Spinal cord (tissue), 10 donors: ENCODE measurements around the gene DCST1. TPM values are rescaled to one million over a fixed set of nuclear protein-coding genes. Genes with fewer than 3 reads are reported as not detected.
A peak's percentile ranks its signal among the peaks of the same experiment; 100 is the strongest.

Experiments
- DNase-seq, 6 donors: peaks; one replicate each; pipeline versions ENCODE4 v3.0.0 to v3.0.0-alpha.2; 2013 to 2015; ENCODE audit warnings: low spot score in 6 of 6, low read depth in 4 of 6
- H3K27ac ChIP-seq: one replicate; pipeline ENCODE4 v1.5.1; 2013; ENCODE audit warnings: low read depth, low read length, control low read depth
- H3K27me3 ChIP-seq: one replicate; pipeline ENCODE4 v1.6.1; 2013; ENCODE audit warnings: low read length; ENCODE audit not compliant: control insufficient read depth, insufficient read depth
- H3K36me3 ChIP-seq: one replicate; pipeline ENCODE4 v1.6.1; 2013; ENCODE audit warnings: low read length; ENCODE audit not compliant: control insufficient read depth, insufficient read depth
- H3K4me1 ChIP-seq: one replicate; pipeline ENCODE4 v1.6.1; 2013; ENCODE audit warnings: low read length; ENCODE audit not compliant: control insufficient read depth, insufficient read depth
- H3K4me3 ChIP-seq: one replicate; pipeline ENCODE4 v1.5.1; 2013; ENCODE audit warnings: low read depth, low read length, control low read depth
- H3K9me3 ChIP-seq: one replicate; pipeline ENCODE4 v1.6.1; 2013; ENCODE audit warnings: low read length; ENCODE audit not compliant: control insufficient read depth, insufficient read depth
- WGBS: methylation state at CpG from one replicate; pipeline ENCODE4 v1.1.5; 2013; ENCODE audit warnings: missing lambda C conversion rate; ENCODE audit not compliant: insufficient coverage; 5-methylcytosine and 5-hydroxymethylcytosine counted together
- polyA plus RNA-seq, 2 donors: library from polyadenylated mRNA; unstranded; fragments of 120-200 nt; gene quantifications; one replicate each; pipeline ENCODE4 v1.2.1, GENCODE V29; 2013; ENCODE audit not compliant: insufficient read length in 2 of 2
- total RNA-seq, 2 donors: library from RNA; depleted of rRNA in 1 of 2; stranded (reverse); fragments of 120-200 nt in 1 of 2; fragments of >200 nt in 1 of 2; gene quantifications; one replicate each; pipeline versions ENCODE4 v1.2.3 to v1.2.4, GENCODE V29; 2013 to 2014
- donor health status: healthy.

Gene DCST1
- total and polyA plus RNA-seq, 4 donors, result 0.11 to 0.33 TPM; not detected in 2

- Histone ChIP-seq H3K4me1 (peaks cover 24% of the 10 kb centered on the region), H3K36me3 (peaks cover 5% of the 10 kb centered on the region), H3K27me3 (no peaks in the 10 kb centered on the region), H3K4me3 (no peak overlapping the region), H3K27ac (peak overlapping the region; percentile 86), H3K9me3 (no peaks in the 10 kb centered on the region)
- 19% methylated on average over 10 of the region's 13 CpGs for WGBS
- DNase-seq, result peak in 3 of 6 donors; percentile 60 to 93 (median 91)
Observed at GRCh38 chr1:155093911-155094621, 60.4 kb downstream of the DCST1 start.

DNA sequence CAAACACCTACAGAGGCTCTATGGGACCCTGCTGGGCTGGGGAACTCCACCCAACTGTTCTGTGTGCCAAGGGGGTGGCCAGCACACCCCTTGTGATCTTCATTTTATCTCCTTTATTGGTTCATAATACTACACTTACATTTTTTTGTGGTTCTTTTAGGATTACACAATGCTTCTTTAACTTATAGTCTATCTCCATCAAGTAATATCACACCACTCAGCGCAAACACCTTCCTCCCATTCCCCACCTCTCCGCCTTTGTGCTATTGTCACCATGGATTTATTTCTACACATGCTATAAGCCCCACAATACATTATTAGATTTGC lies 61.0 kb downstream of the DCST1 start:
- no peak for DNase-seq
- H3K27ac ChIP-seq, result peak overlapping the region; percentile 86
- peaks cover 5% of the 10 kb centered on the region for H3K36me3 ChIP-seq
- H3K4me1 ChIP-seq, result peaks cover 24% of the 10 kb centered on the region
- no peak overlapping the region for H3K4me3 ChIP-seq
- no peaks in the 10 kb centered on the region for H3K9me3 ChIP-seq
- WGBS, result 71% methylated on average over 2 of the region's 2 CpGs
- no peaks in the 10 kb centered on the region for H3K27me3 ChIP-seq

DNA sequence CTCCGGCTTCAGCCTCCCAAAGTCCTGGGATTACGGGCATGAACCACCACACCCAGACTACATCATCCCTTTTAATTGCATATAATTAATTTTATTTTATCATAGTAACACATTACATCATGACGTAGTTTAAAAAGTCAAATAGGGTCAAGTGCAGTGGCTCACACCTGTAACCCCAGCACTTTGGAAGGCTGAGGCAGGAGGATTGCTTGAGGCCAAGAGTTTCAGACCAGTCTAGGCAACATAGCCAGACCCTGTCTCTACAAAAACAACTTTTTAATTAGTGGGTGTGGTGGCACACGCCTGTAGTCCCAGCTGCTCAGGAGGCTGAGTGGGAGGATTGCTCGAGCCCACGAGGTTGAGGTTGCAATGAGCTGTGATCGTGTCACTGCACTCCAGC lies 65.7 kb downstream of the DCST1 start:
- no peak overlapping the region for H3K4me3 ChIP-seq
- no peaks in the 10 kb centered on the region for H3K9me3 ChIP-seq
- no peaks in the 10 kb centered on the region for H3K27me3 ChIP-seq
- WGBS, result 90% methylated on average over 2 of the region's 7 CpGs
- DNase-seq, result no peak
- no peak overlapping the region for H3K27ac ChIP-seq
- H3K4me1 ChIP-seq, result peaks cover 3% of the 10 kb centered on the region
- no peaks in the 10 kb centered on the region for H3K36me3 ChIP-seq

Other genes with a start within 250 kb of the DCST1 start
- gene KCNN3, start 163.5 kb upstream of the DCST1 start, total RNA-seq, result 10 to 100 TPM in 1 of 2 donors, 1 to 10 TPM in 1; 9.6 to 12.9 TPM
- gene KCNN3, start 163.5 kb upstream of the DCST1 start, polyA plus RNA-seq, result 10 to 100 TPM; 19.9 to 24.8 TPM
- gene PMVK, start 97.1 kb upstream of the DCST1 start, total RNA-seq, result 10 to 100 TPM; 10.6 to 15.3 TPM
- gene PMVK, start 97.1 kb upstream of the DCST1 start, polyA plus RNA-seq, result 10 to 100 TPM; 43.2 to 45.3 TPM
- gene PBXIP1, start 77.7 kb upstream of the DCST1 start, total RNA-seq, result 100 to 1,000 TPM in 1 of 2 donors, 10 to 100 TPM in 1; 57.5 to 143 TPM
- gene PBXIP1, start 77.7 kb upstream of the DCST1 start, polyA plus RNA-seq, result 10 to 100 TPM; 66.7 to 67.8 TPM
- 10 to 100 TPM; 12.7 to 24.7 TPM for gene PYGO2, start 72.0 kb upstream of the DCST1 start, total RNA-seq
- 10 to 100 TPM; 31.6 to 34.3 TPM for gene PYGO2, start 72.0 kb upstream of the DCST1 start, polyA plus RNA-seq
- 10 to 100 TPM; 28.5 to 99.2 TPM for gene SHC1, start 63.1 kb upstream of the DCST1 start, total RNA-seq
- 10 to 100 TPM; 26.4 to 47.2 TPM for gene SHC1, start 63.1 kb upstream of the DCST1 start, polyA plus RNA-seq
- gene CKS1B, start 59.1 kb upstream of the DCST1 start, total RNA-seq, result 10 to 100 TPM; 25.9 to 64.8 TPM
- gene CKS1B, start 59.1 kb upstream of the DCST1 start, polyA plus RNA-seq, result 10 to 100 TPM; 37.6 to 41.1 TPM
- gene FLAD1, start 50.5 kb upstream of the DCST1 start, total RNA-seq, result 10 to 100 TPM; 14.6 to 32.0 TPM
- 10 to 100 TPM; 33.5 to 36.9 TPM for gene FLAD1, start 50.5 kb upstream of the DCST1 start, polyA plus RNA-seq
- gene LENEP, start 40.2 kb upstream of the DCST1 start, total RNA-seq, result under 1 TPM in 1 of 2 donors, not detected in 1; 0.22 TPM
- under 1 TPM in 1 of 2 donors, not detected in 1; 0.39 TPM for gene LENEP, start 40.2 kb upstream of the DCST1 start, polyA plus RNA-seq
- gene ZBTB7B, start 31.0 kb upstream of the DCST1 start, total RNA-seq, result 10 to 100 TPM in 1 of 2 donors, 1 to 10 TPM in 1; 7.3 to 10.7 TPM
- gene ZBTB7B, start 31.0 kb upstream of the DCST1 start, polyA plus RNA-seq, result 1 to 10 TPM; 8.7 to 9.0 TPM
- gene DCST2, start within 50 bp of the DCST1 start, total RNA-seq, result 1 to 10 TPM in 1 of 2 donors, under 1 TPM in 1; 0.10 to 1.0 TPM
- 1 to 10 TPM; 1.1 to 1.2 TPM for gene DCST2, start within 50 bp of the DCST1 start, polyA plus RNA-seq
- 10 to 100 TPM; 29.9 to 58.5 TPM for gene ADAM15, start 17.5 kb downstream of the DCST1 start, total RNA-seq
- 100 to 1,000 TPM in 1 of 2 donors, 10 to 100 TPM in 1; 73.1 to 100 TPM for gene ADAM15, start 17.5 kb downstream of the DCST1 start, polyA plus RNA-seq
- gene EFNA4, start 29.9 kb downstream of the DCST1 start, total RNA-seq, result 10 to 100 TPM in 1 of 2 donors, 1 to 10 TPM in 1; 3.5 to 13.9 TPM
- gene EFNA4, start 29.9 kb downstream of the DCST1 start, polyA plus RNA-seq, result 1 to 10 TPM; 5.1 to 6.8 TPM
- 10 to 100 TPM; 12.3 to 13.6 TPM for gene EFNA3, start 45.0 kb downstream of the DCST1 start, total RNA-seq
- gene EFNA3, start 45.0 kb downstream of the DCST1 start, polyA plus RNA-seq, result 10 to 100 TPM; 46.6 to 50.6 TPM
- gene EFNA1, start 94.1 kb downstream of the DCST1 start, total RNA-seq, result 10 to 100 TPM; 14.8 to 27.8 TPM
- 10 to 100 TPM; 17.9 to 23.3 TPM for gene EFNA1, start 94.1 kb downstream of the DCST1 start, polyA plus RNA-seq
- gene SLC50A1, start 102.0 kb downstream of the DCST1 start, total RNA-seq, result 10 to 100 TPM; 12.1 to 35.8 TPM
- gene SLC50A1, start 102.0 kb downstream of the DCST1 start, polyA plus RNA-seq, result 10 to 100 TPM; 18.2 to 26.9 TPM
- gene DPM3, start 106.7 kb downstream of the DCST1 start, total RNA-seq, result 10 to 100 TPM; 16.2 to 46.6 TPM
- 10 to 100 TPM; 41.7 to 47.2 TPM for gene DPM3, start 106.7 kb downstream of the DCST1 start, polyA plus RNA-seq
- 100 to 1,000 TPM in 1 of 2 donors, 10 to 100 TPM in 1; 81.9 to 140 TPM for gene KRTCAP2, start 139.5 kb downstream of the DCST1 start, total RNA-seq
- gene KRTCAP2, start 139.5 kb downstream of the DCST1 start, polyA plus RNA-seq, result 100 to 1,000 TPM; 130 to 132 TPM
- 1 to 10 TPM; 6.7 to 6.8 TPM for gene TRIM46, start 140.0 kb downstream of the DCST1 start, total RNA-seq
- 10 to 100 TPM; 29.5 to 37.6 TPM for gene TRIM46, start 140.0 kb downstream of the DCST1 start, polyA plus RNA-seq
- 10 to 100 TPM; 18.2 to 39.1 TPM for gene THBS3, start 174.1 kb downstream of the DCST1 start, total RNA-seq
- gene THBS3, start 174.1 kb downstream of the DCST1 start, polyA plus RNA-seq, result 10 to 100 TPM; 34.4 to 57.6 TPM
- gene MTX1, start 174.9 kb downstream of the DCST1 start, total RNA-seq, result 10 to 100 TPM; 15.8 to 43.1 TPM
- gene MTX1, start 174.9 kb downstream of the DCST1 start, polyA plus RNA-seq, result 10 to 100 TPM; 35.8 to 40.2 TPM
- gene ENTREP3, start 221.7 kb downstream of the DCST1 start, total RNA-seq, result 1 to 10 TPM; 8.5 to 9.8 TPM
- gene ENTREP3, start 221.7 kb downstream of the DCST1 start, polyA plus RNA-seq, result 10 to 100 TPM; 30.6 to 42.5 TPM
- 10 to 100 TPM; 26.3 to 51.2 TPM for gene SCAMP3, start 228.5 kb downstream of the DCST1 start, total RNA-seq
- 100 to 1,000 TPM in 1 of 2 donors, 10 to 100 TPM in 1; 89.1 to 103 TPM for gene SCAMP3, start 228.5 kb downstream of the DCST1 start, polyA plus RNA-seq
- 10 to 100 TPM; 25.2 to 42.6 TPM for gene CLK2, start 239.7 kb downstream of the DCST1 start, total RNA-seq
- gene CLK2, start 239.7 kb downstream of the DCST1 start, polyA plus RNA-seq, result 10 to 100 TPM; 49.2 to 61.1 TPM
- 1 to 10 TPM; 6.1 to 9.0 TPM for gene HCN3, start 243.6 kb downstream of the DCST1 start, total RNA-seq
- 10 to 100 TPM; 28.6 to 36.0 TPM for gene HCN3, start 243.6 kb downstream of the DCST1 start, polyA plus RNA-seq